Activated CD4-positive, alpha-beta T cell treated with anti-CD3 and anti-CD28 coated beads, Interleukin-2, Interleukin-6, amounts not matched to agents 100 ng/mL and 50 ng/mL, durations not matched to agents 16 hours and 8 hours (primary cell): ENCODE data around the gene ESYT3.
"Not testable (repeated sequence)": the region's sequence is repeated elsewhere in the genome, so short reads cannot be mapped to it uniquely, and the experiment has no call there.

Source experiments
- DNase-seq: peaks from one replicate; pipeline ENCODE4 v3.0.0-alpha.2; 2020

The ESYT3 gene

GRCh38 chr3:138495638-138496037 is 61.2 kb downstream of the ESYT3 start:
- not testable (repeated sequence) for DNase-seq

GRCh38 chr3:138496436-138496835 is 62.0 kb downstream of the ESYT3 start:
- DNase-seq = no peak

GRCh38 chr3:138497021-138497420 is 62.6 kb downstream of the ESYT3 start:
- DNase-seq = no peak

GRCh38 chr3:138497851-138498250 is 63.4 kb downstream of the ESYT3 start:
- DNase-seq = no peak

GRCh38 chr3:138498991-138499390 is 64.6 kb downstream of the ESYT3 start:
- no peak for DNase-seq

GRCh38 chr3:138507524-138507923 is 73.1 kb downstream of the ESYT3 start:
- DNase-seq = no peak

- no peak for DNase-seq
Measured at GRCh38 chr3:138509586-138509985, 75.2 kb downstream of the ESYT3 start.

- DNase-seq = no peak
Measured at GRCh38 chr3:138511945-138512344, 77.5 kb downstream of the ESYT3 start.

GRCh38 chr3:138513090-138513843 is 78.9 kb downstream of the ESYT3 start:
- peak; percentile 77 for DNase-seq

GRCh38 chr3:138521445-138521844 is 87.0 kb downstream of the ESYT3 start:
- not testable (repeated sequence) for DNase-seq
